CD14-positive monocyte (primary cell): Measurements from ENCODE around the gene SSBP3. TPM values are rescaled to one million over a fixed set of nuclear protein-coding genes. Genes with fewer than 3 reads are reported as not detected.

Source experiments
- DNase-seq, 3 donors: peaks; one replicate each; pipeline ENCODE4 v3.0.0-alpha.2; 2011 to 2022
- H2AFZ ChIP-seq: 2 replicates; pipeline ENCODE4 v1.6.0; 2012; ENCODE audit warnings: mild to moderate bottlenecking, low read depth, low read length, inconsistent platforms; ENCODE audit not compliant: insufficient read depth, poor library complexity, severe bottlenecking
- H3K27ac ChIP-seq, 2 donors: 1 replicate in 1 of 2; 2 replicates in 1 of 2; pipeline ENCODE4 v1.5.1; 2012 to 2013; ENCODE audit warnings: low read length in 2 of 2, control low read depth in 1 of 2, inconsistent platforms in 1 of 2, low read depth in 1 of 2, mild to moderate bottlenecking in 1 of 2
- H3K27me3 ChIP-seq, 2 donors: one replicate each; pipeline versions ENCODE4 v1.6.0 to v1.6.1; 2011 to 2013; ENCODE audit warnings: low read length in 2 of 2; ENCODE audit not compliant: control insufficient read depth in 2 of 2, insufficient read depth in 2 of 2
- H3K36me3 ChIP-seq, 2 donors: replicated peaks in 1 of 2; 1 replicate in 1 of 2; 2 replicates in 1 of 2; pipeline versions ENCODE4 v1.5.1 to v1.6.1; 2012 to 2013; ENCODE audit warnings: low read length in 2 of 2, control low read depth in 1 of 2, inconsistent platforms in 1 of 2, mild to moderate bottlenecking in 1 of 2; ENCODE audit not compliant: insufficient read depth in 2 of 2, control insufficient read depth in 1 of 2
- H3K4me1 ChIP-seq, 2 donors: 1 replicate in 1 of 2; 2 replicates in 1 of 2; pipeline versions ENCODE4 v1.5.1 to v1.6.1; 2012 to 2013; ENCODE audit warnings: low read length in 2 of 2, control low read depth in 1 of 2, inconsistent platforms in 1 of 2, mild to moderate bottlenecking in 1 of 2, moderate library complexity in 1 of 2; ENCODE audit not compliant: insufficient read depth in 2 of 2, control insufficient read depth in 1 of 2
- H3K4me2 ChIP-seq: replicated peaks from 2 replicates; pipeline ENCODE3; 2012; ENCODE audit warnings: low read length, moderate library complexity, mild to moderate bottlenecking; ENCODE audit not compliant: poor library complexity, severe bottlenecking; ENCODE audit errors: extremely low read depth
- H3K4me3 ChIP-seq, 3 experiments: fragments of 200-600 bp in 1 of 3; sonication (generic) in 1 of 3; replicated peaks in 1 of 3; 1 replicate in 2 of 3; 2 replicates in 1 of 3; pipeline ENCODE4 v1.5.1; 2011 to 2013; ENCODE audit warnings: low read length in 3 of 3, mild to moderate bottlenecking in 3 of 3, control low read depth in 2 of 3, low read depth in 2 of 3, inconsistent platforms in 1 of 3, moderate library complexity in 1 of 3
- H3K79me2 ChIP-seq: 2 replicates; pipeline ENCODE4 v1.6.0; 2012; ENCODE audit warnings: mild to moderate bottlenecking, control low read depth, inconsistent platforms, low read length, moderate library complexity; ENCODE audit not compliant: insufficient read depth
- H3K9ac ChIP-seq: 2 replicates; pipeline ENCODE4 v1.6.0; 2017; ENCODE audit warnings: low read length, mild to moderate bottlenecking; ENCODE audit not compliant: insufficient read depth, poor library complexity, severe bottlenecking
- H3K9me3 ChIP-seq, 2 donors: replicated peaks in 1 of 2; 1 replicate in 1 of 2; 2 replicates in 1 of 2; pipeline versions ENCODE4 v1.5.1 to v1.6.1; 2012 to 2013; ENCODE audit warnings: low read length in 2 of 2, control low read depth in 1 of 2; ENCODE audit not compliant: control insufficient read depth in 1 of 2, insufficient read depth in 1 of 2
- H4K20me1 ChIP-seq: 2 replicates; pipeline ENCODE4 v1.6.0; 2012; ENCODE audit warnings: mild to moderate bottlenecking, low read length, control low read depth, moderate library complexity; ENCODE audit not compliant: insufficient read depth
- H3K27ac Mint-ChIP-seq, 7 donors: one replicate each; pipeline ENCODE4 v1.8.0; 2020; ENCODE audit warnings: mild to moderate bottlenecking in 7 of 7, mixed read lengths in 7 of 7, moderate library complexity in 6 of 7, inconsistent platforms in 2 of 7
- H3K27me3 Mint-ChIP-seq, 3 donors: one replicate each; pipeline ENCODE4 v1.8.0; 2021 to 2022; ENCODE audit warnings: low read depth in 3 of 3, mild to moderate bottlenecking in 3 of 3, mixed read lengths in 3 of 3, moderate library complexity in 3 of 3, inconsistent platforms in 1 of 3
- H3K36me3 Mint-ChIP-seq, 2 donors: one replicate each; pipeline ENCODE4 v1.8.0; 2020; ENCODE audit warnings: mixed read lengths in 2 of 2, inconsistent platforms in 1 of 2, mild to moderate bottlenecking in 1 of 2
- H3K4me1 Mint-ChIP-seq: one replicate; pipeline ENCODE4 v1.8.0; 2020; ENCODE audit warnings: mild to moderate bottlenecking, mixed read lengths
- H3K4me3 Mint-ChIP-seq, 2 donors: one replicate each; pipeline ENCODE4 v1.8.0; 2020; ENCODE audit warnings: mild to moderate bottlenecking in 2 of 2, mixed read lengths in 2 of 2, moderate library complexity in 1 of 2
- H3K9me3 Mint-ChIP-seq, 7 donors: one replicate each; pipeline ENCODE4 v1.8.0; 2020 to 2022; ENCODE audit warnings: mixed read lengths in 7 of 7, mild to moderate bottlenecking in 6 of 7, moderate library complexity in 6 of 7, inconsistent platforms in 2 of 7
- WGBS: methylation state at CpG from one replicate; pipeline ENCODE4 v1.1.5; 2013; ENCODE audit warnings: missing lambda C conversion rate; ENCODE audit not compliant: insufficient coverage; 5-methylcytosine and 5-hydroxymethylcytosine counted together
- intact Hi-C, 2 donors: fragments of 100-400 bp; cut with micrococcal nuclease; formaldehyde crosslinking; loops; one replicate each; pipeline versions ENCODE4 v1.15.0 to v1.15.1; 2023
- polyA plus RNA-seq, 3 donors: library from polyadenylated mRNA; depleted of rRNA in 1 of 3; unstranded in 2 of 3; stranded (reverse) in 1 of 3; fragments of 300-500 nt in 2 of 3; fragments of >200 nt in 1 of 3; fragmentation: Illumina TruSeq in 2 of 3; gene quantifications; 1 replicate in 2 of 3; 2 replicates in 1 of 3; pipeline ENCODE4 v1.2.3, GENCODE V29; 2012 to 2021
- TF ChIP-seq, protein P1 (sequence below): fragments of 200-600 bp; IDR thresholded peaks from one replicate; pipeline ENCODE4 v1.8.0; 2022; ENCODE audit warnings: antibody characterized with exemption, mild to moderate bottlenecking

The SSBP3 gene
- polyA plus RNA-seq, 3 donors = 4.1 to 30.7 (median 4.3) TPM

DNA sequence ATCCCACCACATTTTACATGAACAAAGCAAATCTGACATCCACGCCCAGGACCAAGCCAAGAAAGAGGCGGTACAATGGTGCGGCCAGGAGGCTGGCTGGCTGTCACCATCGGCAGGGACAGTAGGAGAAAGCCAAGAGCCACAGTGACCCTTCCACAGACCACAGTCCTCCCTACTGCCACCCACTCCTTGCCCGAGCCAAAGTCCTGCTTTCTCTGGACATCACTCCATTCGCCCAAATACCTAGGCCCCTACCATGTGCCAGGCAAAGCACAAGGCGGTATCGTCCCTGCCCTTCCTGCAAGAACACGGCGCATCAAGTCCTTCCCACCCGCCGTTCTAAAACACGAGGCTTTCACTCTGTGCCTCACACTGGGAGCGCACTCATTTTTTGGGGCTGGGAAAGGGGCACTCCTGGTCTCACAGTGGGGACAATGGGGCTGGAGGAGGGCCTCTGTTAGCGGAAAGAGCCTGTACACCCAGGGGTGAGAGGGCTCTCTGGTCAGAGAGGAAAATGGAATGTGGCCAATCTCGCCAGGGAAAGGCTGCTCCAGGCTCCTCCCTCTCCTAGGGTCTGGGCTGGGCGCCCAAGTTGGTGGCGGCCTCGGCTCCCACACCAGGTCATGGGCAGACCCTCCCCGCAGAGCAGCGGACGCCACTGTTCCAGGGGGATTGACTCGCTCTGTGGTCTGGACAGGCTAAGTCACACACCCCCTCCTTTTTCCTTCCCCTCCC, 26.5 kb downstream of the SSBP3 start:
- Histone ChIP-seq H3K36me3 (peaks cover 3 to 19% of the 10 kb centered on the region in 2 donors), H3K27ac (no peak overlapping the region), H3K27me3 (no peaks in the 10 kb centered on the region), H3K9me3 (no peaks in the 10 kb centered on the region), H4K20me1 (peaks cover 77% of the 10 kb centered on the region), H3K4me3 (no peak overlapping the region), H3K4me2 (no peak overlapping the region), H2AFZ (no peak overlapping the region), H3K4me1 (peaks cover 5 to 9% of the 10 kb centered on the region in 2 donors), H3K9ac (no peak overlapping the region), H3K79me2 (peaks cover 4% of the 10 kb centered on the region)
- Mint-ChIP-seq H3K27ac (peak overlapping the region in 1 of 7 donors; percentile 1), H3K27me3 (peaks cover 0 to 4% (median 3%) of the 10 kb centered on the region in 3 donors), H3K4me1 (peaks cover 26% of the 10 kb centered on the region), H3K4me3 (no peak overlapping the region), H3K36me3 (peaks cover 15 to 50% of the 10 kb centered on the region in 2 donors), H3K9me3 (no peaks in the 10 kb centered on the region)
- TF ChIP-seq, protein P1, sequence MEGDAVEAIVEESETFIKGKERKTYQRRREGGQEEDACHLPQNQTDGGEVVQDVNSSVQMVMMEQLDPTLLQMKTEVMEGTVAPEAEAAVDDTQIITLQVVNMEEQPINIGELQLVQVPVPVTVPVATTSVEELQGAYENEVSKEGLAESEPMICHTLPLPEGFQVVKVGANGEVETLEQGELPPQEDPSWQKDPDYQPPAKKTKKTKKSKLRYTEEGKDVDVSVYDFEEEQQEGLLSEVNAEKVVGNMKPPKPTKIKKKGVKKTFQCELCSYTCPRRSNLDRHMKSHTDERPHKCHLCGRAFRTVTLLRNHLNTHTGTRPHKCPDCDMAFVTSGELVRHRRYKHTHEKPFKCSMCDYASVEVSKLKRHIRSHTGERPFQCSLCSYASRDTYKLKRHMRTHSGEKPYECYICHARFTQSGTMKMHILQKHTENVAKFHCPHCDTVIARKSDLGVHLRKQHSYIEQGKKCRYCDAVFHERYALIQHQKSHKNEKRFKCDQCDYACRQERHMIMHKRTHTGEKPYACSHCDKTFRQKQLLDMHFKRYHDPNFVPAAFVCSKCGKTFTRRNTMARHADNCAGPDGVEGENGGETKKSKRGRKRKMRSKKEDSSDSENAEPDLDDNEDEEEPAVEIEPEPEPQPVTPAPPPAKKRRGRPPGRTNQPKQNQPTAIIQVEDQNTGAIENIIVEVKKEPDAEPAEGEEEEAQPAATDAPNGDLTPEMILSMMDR = no peak
- 74% methylated on average over 22 of the region's 23 CpGs for WGBS
- DNase-seq = no peak
- intact Hi-C loops = no loop called here

DNA sequence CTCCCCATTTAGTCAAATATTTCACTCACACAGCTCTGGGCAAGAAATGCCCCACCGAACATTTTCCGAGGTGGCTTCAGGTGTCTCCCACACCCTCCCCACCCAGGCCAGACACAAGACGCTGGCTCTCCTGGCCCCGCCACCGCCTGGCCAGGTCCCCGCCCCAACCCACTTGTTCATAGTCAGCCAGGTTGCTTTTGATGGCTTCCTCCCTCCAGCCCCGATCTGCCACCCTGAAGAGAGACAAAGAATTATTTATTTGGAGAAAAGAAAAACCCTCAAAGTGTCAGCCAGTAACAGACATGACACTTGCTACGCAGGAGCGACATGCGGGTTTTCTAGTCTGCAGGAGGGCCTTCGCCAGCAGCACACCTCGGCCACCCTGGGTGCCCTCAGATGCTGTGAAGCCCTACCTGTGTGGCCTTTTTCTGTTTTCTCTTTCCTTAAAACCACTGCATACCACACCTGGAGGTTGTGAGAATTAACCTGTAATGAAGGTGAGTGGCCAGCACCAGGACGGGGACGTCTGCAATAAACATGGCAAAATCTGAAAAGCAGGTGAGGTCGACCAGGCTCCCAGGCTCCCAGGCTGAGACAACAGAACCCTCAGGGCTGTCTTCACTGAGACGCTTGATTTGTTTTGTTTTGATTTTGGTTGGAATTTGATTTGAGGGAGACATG, 27.2 kb downstream of the SSBP3 start:
- Mint-ChIP-seq H3K4me1 (peaks cover 21% of the 10 kb centered on the region), H3K36me3 (peaks cover 13 to 48% of the 10 kb centered on the region in 2 donors), H3K27ac (peak overlapping the region in 1 of 7 donors; percentile 55), H3K4me3 (no peak overlapping the region), H3K27me3 (peaks cover 0 to 4% (median 3%) of the 10 kb centered on the region in 3 donors), H3K9me3 (no peaks in the 10 kb centered on the region)
- Histone ChIP-seq H3K4me3 (no peak overlapping the region), H4K20me1 (peaks cover 77% of the 10 kb centered on the region), H3K27ac (no peak overlapping the region), H3K9ac (no peak overlapping the region), H3K4me2 (no peak overlapping the region), H3K36me3 (peaks cover 3 to 15% of the 10 kb centered on the region in 2 donors), H3K4me1 (peaks cover 3 to 8% of the 10 kb centered on the region in 2 donors), H3K79me2 (peaks cover 4% of the 10 kb centered on the region), H3K27me3 (no peaks in the 10 kb centered on the region), H3K9me3 (no peaks in the 10 kb centered on the region), H2AFZ (no peak overlapping the region)
- intact Hi-C loops = no loop called here
- DNase-seq = no peak
- 63% methylated on average over 7 of the region's 16 CpGs for WGBS
- TF ChIP-seq, protein P1 = no peak
